Measurements from ENCODE around the gene MRGPRF.

Gene MRGPRF

DNA sequence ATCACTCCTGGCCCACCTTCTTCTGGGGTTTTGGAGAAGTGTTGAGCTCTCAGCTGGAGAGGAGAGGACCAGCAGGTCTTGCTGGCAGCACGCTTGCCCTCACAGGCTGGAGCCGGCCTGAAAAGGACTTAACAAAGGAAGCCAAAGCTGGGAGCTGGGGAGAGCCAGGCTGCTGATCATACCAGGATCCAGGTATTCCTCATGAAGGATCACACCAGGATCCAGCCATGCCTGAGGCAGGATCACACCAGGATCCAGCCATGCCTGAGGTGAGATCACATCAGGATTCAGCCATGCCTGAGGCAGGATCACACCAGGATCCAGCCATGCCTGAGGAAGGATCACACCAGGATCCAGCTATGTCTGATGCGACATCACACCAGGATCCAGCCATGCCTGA, 49.3 kb downstream of the MRGPRF start:
- TF ChIP-seq, protein P1, sequence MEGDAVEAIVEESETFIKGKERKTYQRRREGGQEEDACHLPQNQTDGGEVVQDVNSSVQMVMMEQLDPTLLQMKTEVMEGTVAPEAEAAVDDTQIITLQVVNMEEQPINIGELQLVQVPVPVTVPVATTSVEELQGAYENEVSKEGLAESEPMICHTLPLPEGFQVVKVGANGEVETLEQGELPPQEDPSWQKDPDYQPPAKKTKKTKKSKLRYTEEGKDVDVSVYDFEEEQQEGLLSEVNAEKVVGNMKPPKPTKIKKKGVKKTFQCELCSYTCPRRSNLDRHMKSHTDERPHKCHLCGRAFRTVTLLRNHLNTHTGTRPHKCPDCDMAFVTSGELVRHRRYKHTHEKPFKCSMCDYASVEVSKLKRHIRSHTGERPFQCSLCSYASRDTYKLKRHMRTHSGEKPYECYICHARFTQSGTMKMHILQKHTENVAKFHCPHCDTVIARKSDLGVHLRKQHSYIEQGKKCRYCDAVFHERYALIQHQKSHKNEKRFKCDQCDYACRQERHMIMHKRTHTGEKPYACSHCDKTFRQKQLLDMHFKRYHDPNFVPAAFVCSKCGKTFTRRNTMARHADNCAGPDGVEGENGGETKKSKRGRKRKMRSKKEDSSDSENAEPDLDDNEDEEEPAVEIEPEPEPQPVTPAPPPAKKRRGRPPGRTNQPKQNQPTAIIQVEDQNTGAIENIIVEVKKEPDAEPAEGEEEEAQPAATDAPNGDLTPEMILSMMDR (IDR thresholded peaks at IDR 0.05; ENCODE audit: insufficient read depth, missing control alignments), result no peak
- no peak for DNase-seq (ENCODE audit: insufficient read length, low spot score)
- FAIRE-seq, result no peak

DNA sequence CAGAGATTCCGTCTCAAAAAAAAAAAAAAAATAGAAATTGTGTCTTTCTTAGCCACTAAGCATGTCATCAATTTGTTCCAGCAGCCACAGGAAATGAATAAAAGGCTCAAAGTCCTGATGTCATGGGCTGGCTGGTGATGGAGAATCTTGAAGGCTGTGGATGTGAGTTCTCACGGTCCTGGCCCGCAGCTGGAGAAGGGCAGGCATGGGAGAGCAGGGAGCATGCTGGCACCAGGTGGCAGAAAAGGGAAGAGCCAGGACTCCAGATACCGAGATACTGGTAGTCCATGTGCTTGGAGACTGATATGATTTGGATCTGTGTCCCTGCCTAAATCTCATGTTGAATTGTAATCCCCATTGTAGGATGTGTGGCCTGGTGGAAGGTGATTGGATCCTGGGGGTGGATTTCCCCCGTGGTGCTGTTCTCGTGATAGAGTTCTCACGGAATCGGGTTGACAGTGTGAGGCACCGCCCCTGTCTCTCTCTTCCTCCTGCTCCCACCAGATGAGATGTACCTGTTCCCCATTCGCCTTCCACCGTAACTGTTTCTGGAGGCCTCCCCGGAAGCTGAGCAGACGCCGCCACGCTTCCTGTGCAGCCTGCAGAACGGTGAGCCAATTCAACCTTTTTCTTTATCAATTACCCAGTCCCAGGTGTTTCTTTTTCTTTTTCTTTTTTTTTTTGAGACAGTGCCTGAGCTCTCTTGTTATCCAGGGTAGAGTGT, 50.4 kb downstream of the MRGPRF start:
- TF ChIP-seq, protein P1 (IDR thresholded peaks at IDR 0.05; ENCODE audit: insufficient read depth, missing control alignments), result peak; percentile 16
- DNase-seq (ENCODE audit: insufficient read length, low spot score), result no peak
- no peak for FAIRE-seq

DNA sequence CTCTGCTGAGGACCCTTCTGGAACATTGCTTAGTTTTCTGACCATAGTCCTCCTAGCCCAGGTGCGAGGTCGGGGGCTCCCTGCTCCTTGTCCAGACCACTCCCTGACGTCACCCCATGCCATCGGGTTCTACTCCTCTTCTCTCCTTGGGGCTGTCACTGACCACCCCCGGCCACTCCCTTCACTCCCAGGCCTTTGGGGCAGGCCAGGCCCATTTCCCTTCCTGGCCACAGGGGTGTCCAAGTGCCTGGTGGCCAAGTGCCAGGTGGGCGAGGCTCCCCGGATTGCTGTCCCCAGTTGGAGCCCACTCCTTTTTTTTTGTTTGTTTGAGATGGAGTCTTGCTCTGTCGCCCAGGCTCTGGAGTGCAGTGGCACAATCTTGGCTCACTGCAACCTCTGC, 51.8 kb downstream of the MRGPRF start:
- DNase-seq (ENCODE audit: insufficient read length, low spot score), result no peak

DNA sequence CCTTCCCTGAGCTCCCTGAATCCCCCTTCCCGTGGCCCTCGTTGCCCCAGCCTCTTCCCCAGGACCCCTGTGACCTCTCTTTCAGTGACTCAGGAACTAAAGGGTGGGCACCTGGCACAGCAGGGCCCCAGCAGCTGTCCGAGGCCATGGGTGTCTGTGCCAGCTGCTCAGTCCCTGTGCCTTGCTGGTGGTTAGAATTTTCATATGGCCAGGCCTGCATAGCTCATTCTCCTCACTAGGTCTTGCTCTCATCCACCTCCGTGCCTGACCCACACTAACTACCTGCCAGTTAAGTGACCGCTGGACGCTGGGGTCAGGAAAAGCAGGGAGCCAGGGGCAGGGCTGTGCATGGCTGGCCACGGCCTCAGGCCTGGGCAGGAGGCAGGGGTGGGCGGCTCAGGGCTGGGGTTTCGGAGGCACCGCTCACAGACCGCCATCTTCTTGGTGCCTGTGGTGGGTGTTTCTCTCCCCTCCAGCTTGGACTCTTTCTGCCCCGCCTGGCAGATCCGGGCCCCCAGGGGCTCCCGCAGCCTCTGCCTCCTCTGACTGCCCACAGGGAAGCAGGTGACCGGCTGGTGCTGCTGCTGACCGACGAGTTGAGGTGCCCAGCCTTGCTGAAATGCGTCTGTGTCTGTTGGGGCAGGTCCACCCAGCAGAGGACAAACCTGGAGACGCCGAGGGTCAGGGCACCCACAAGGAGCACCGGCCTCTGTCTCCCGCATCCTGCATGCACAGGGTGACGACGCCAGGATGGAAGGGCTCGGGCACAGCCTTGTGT, 52.6 kb downstream of the MRGPRF start:
- DNase-seq (ENCODE audit: insufficient read length, low spot score) (no peak), FAIRE-seq (no peak)
- TF ChIP-seq, protein P1 (IDR thresholded peaks at IDR 0.05; ENCODE audit: insufficient read depth, missing control alignments), result no peak

More for the DNA sequence above, 51.8 kb downstream of the MRGPRF start:
- TF ChIP-seq, protein P1 (IDR thresholded peaks at IDR 0.05; ENCODE audit: insufficient read depth, missing control alignments), result no peak
- no peak for FAIRE-seq

DNA sequence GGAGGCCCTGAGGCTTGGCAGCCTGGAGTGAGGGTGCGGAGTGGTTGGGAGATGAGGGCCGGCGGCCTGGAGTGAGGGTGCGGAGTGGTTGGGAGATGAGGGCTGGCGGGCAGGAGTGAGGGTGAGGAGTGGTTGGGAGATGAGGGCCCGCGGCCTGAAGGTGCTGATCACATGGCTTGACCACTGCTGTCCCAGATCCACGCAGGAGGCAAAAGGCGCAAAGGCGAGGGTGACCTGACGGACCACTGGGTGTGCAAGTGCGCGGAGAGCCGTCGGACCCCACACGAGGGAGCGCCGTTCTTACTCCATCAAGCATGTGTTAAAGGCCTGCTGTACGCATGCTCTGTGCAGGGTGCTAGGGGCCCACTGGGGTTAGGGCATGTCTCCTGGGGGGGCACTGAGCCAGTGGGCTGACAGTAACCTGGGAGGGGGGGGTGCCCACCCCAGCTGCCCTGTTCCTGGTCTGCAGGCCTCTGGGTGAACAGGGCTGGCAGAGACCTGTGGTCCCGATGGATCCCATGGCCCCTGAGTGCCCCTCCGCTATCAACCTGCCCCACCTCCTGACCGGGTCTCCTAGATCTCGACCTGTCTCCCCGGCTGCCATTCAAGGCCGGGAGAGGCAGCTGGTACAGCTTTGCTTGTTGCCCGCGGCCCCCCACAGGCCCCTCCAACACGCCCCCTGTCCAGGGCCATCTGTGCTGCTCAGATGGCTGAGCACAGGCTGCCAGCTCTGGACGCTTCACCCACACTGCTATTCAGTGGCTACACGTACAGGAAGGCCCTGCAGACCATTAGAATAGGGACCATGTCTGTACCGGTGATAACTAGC, 53.4 kb downstream of the MRGPRF start:
- FAIRE-seq (no peak), DNase-seq (ENCODE audit: insufficient read length, low spot score) (no peak)
- TF ChIP-seq, protein P1 (IDR thresholded peaks at IDR 0.05; ENCODE audit: insufficient read depth, missing control alignments), result no peak

DNA sequence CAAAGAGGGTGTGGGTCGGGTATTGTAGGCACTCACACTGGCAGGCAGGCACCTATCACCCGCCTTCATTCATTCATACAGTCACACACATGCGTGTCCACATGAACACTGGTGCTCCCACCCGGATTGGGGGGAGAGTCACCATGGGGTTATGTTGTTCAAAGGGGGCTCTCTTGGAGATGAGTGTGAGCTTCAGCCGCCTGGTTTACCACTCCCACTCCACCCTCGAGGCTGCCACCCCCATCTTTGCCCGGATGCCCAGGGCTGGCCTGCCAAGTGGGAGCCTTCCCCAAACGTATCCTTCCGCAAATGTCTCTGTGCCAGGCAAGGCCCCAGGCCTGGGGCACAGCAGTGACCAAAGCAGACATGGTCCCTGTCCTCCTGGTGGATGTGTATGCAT, 54.8 kb downstream of the MRGPRF start:
- TF ChIP-seq, protein P1 (IDR thresholded peaks at IDR 0.05; ENCODE audit: insufficient read depth, missing control alignments), result no peak
- no peak for FAIRE-seq
- DNase-seq (ENCODE audit: insufficient read length, low spot score), result no peak
